DMS114 treated with DMSO at 0.1 percent for 48 hours (cell line): Measurements from ENCODE around the gene GAMT.
"Not testable (repeated sequence)": the region's sequence is repeated elsewhere in the genome, so short reads cannot be mapped to it uniquely, and the experiment has no call there.

Experiments used
- DNase-seq: peaks from one replicate; lab custom pipeline; 2025; ENCODE audit not compliant: unreplicated experiment; lab: John Stamatoyannopoulos, UW

The GAMT gene

DNA sequence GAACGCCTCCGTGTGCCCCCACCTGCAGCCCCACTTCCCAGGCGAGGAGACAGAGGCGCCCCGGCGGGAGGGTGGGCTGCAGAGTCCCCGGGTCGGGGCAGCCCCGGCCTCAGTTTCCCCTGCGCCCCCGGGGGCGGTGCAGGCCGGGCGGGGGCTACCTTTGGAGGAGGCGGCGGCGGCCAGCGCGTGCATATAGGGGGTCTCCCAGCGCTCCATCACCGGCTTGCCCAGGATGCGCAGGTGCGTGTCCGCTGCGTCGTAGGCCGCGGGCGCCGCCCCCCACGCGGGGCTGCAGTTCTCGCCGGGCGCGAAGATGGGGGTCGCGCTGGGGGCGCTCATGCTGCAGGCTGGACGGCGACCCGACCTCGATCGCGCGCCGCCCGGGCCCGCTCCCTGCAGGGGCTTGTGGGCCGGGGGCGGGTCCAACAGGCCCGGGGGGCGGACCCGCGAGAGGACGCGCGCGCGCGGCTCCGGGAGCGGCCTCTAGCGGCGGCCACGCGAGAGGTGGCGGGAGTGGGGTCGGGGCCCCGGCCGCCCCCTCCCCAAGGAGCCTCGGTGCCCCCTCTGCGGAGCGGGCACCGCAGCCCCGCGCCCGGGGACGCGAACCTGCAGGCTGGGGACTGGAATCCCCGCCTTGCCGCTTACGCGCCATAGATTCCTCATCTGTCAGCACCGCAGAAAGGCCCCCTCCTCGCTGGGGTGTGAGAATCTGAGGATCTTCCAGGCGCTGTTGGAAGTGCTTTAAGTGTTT, at the start of gene GAMT:
GAMT (minus strand) TSS at position 405 of the 751 bp plus-strand sequence; CDS start at position 339, 66 bp downstream.
- DNase-seq = no peak

GRCh38 chr19:1449467-1450442, 48.4 kb upstream of the GAMT start, which contains the start of gene APC2:
Gene APC2 (plus strand): TSS chr19:1450121. CDS start chr19:1453002, 2,881 bp downstream.
- peak; percentile 21 for DNase-seq

DNA sequence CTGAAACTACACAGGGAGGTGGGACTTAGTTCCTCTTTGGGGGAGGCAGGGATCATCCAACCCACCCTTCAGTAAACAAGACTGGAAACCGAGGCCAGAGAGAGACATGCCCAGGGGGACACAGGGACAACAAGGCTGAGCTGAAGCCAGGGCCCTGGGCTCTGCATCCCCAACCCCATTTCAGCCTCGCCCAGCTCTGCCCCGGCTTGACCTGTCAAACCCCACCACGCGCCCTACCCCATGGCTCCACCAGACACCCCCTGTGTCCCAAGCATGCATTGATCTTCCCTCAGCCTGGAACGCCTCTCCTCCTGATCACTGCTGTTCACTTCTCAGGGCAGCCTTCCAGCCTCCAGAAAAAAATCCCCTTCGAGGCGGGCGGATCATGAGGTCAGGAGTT, 46.6 kb upstream of the GAMT start:
- DNase-seq = no peak

DNA sequence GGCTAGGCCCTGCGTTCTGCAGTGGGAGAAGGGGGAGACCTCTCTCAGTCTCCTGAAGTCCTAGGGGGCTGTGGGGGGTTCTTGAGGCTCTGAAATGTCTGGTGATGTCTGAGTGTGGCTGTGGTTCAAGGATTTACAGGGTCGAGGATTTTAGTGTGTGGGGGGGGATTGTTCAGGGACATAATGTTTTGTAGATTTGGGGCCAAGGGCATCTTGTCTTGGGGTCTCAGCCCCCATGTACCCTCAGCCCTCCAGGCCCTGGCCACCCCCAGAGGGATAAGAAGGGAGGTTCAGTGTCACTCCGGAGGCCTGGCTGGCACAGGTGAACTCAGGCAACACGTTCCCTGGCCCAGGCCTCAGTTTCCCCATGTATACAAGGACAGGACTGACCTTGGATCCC, 46.2 kb upstream of the GAMT start:
- no peak for DNase-seq

DNA sequence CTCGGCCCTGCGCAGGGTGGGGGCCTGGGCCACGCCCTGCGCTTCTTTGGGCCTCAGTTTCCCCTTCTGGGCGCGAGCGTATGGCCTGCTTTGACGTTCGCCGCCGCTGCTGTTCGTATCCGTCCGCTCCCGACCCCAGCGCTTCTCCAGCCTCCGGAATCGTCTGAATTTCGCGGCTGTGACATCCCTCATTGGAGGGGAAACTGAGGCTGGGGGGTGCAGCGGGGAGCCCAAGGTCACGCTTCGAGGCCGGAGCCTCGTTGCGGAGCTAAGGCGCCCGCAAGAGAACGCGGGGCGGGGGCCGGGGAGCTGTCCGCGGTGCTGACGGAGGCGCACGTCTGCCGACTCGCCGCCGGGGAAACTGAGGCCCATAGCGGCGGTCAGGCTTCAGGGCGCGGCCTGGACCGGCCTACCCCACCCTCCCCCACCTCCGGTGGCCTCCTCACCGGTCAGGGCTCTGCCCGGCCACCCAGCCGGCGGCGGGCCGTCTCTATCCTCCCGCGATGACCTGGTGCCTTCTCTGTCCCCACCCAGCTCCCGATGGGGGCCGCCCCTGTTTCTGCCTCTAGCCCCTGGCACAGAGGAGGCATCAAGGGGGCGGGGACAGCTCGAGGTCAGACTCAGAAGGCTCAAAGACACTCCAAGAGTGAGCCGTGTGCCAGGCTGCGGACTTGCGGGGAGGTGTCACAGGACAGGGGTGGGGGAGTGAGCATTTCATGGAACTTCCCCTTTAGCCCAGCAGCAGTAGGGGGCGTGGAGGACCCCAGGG, 45.6 kb upstream of the GAMT start:
- no peak for DNase-seq

DNA sequence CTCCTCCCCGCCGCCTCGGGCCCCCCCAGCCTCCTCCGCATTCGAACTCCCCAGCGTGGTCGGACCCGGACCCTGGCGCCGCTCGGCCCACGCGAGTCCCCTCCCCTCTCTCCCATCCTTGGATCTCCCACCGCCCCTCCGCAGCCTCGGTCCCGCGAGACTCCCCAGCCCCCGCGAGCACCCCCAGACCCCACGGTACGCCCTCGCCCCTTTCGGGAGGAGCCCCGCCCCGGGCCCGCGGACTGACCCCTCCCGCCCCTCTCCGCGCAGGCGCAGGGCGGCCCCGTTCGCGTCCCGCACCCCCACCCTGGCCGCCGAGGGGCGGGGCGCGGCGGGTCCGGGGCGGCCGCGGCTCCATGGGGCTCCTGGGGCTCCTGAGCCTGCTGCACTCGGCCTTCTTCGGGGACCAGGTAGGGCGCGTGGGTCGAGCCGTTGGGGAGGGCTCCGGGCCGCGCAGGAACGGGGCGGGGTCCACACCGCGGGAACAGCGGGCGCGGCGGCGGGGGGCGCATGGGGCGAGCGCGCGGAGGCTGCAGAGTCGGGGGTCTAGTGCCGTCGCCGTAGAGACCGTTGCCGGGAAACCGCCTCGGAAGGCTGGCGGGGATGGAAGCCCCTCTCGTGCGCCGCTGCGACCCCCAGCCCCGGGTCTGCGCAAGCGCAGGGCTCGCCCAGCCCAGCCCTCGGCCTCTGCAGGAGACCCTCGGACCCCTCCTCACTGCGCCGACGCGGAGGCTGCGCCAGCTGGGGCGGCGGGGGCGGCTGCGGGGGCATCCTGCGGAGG, 44.8 kb upstream of the GAMT start:
- DNase-seq = peak; percentile 14

GRCh38 chr19:1445185-1445931, 44.0 kb upstream of the GAMT start:
- DNase-seq = peak; percentile 23

- no peak for DNase-seq
These were observed 40.5 kb upstream of the GAMT start for GRCh38 chr19:1441677-1442438.

- no peak for DNase-seq
These were observed 39.7 kb upstream of the GAMT start for GRCh38 chr19:1441022-1441426.

DNA sequence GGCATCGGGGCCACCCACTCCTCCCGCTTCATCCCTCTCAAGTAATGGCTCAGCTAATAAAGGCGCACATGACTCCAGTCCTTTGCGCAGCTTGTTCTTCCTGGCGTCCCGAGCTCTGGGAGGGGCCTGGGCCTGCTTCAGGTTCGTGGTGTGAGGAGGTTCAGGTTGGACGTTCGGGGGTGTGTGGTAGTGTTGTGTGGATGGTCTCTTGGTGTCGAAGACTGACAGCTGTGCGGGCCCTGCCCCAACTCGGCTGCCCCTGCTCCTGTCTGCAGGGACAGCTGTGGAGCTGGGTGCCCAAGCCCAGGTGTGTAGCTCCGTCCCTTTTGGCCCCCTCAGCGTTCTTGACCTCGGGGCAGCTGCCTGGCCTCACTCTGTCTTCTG, 39.1 kb upstream of the GAMT start:
- no peak for DNase-seq

DNA sequence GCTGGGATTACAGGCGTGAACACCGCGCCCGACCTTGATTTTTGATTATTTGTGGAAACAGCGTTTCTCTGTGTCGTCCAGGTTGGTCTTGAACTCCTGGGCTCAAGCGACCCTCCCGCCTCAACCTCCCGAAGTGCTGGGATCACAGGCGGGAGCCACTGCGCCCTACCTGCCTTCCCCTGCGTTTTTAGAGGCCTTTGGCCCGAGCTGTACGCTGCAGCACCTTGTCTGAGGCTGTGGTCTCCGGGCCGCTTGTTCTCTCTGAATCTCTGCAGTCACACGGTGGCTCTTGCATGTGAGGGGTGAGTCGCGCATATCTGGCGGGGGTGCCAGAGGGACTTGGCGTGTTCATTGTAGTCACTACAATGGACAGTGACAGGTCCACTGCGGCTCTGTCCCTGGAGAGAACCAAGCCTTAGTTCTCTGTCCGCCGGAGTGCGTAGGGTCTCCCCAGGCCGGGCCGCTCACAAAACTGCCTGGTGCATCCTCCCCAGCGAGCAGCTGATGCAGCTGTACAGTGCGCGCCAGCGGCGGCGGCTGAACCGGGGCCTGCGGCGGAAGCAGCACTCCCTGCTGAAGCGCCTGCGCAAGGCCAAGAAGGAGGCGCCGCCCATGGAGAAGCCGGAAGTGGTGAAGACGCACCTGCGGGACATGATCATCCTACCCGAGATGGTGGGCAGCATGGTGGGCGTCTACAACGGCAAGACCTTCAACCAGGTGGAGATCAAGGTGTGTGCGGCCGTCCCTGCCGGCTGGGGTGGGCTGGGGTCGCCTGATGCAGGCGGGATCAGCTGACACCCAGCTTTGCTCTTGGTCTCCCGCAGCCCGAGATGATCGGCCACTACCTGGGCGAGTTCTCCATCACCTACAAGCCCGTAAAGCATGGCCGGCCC, 38.4 kb upstream of the GAMT start:
- not testable (repeated sequence) for DNase-seq

- no peak for DNase-seq
These were observed 37.6 kb upstream of the GAMT start for GRCh38 chr19:1438933-1439354.

- peak; percentile 71 for DNase-seq
These were observed 36.9 kb upstream of the GAMT start, which contains the start of gene RPS15 for GRCh38 chr19:1438035-1438932. Gene RPS15 (plus strand): TSS chr19:1438396. CDS start chr19:1438426, 30 bp downstream.

- DNase-seq = no peak
These were observed 36.3 kb upstream of the GAMT start for GRCh38 chr19:1437609-1438008.

GRCh38 chr19:1435378-1435989, 34.1 kb upstream of the GAMT start:
- DNase-seq = no peak

DNA sequence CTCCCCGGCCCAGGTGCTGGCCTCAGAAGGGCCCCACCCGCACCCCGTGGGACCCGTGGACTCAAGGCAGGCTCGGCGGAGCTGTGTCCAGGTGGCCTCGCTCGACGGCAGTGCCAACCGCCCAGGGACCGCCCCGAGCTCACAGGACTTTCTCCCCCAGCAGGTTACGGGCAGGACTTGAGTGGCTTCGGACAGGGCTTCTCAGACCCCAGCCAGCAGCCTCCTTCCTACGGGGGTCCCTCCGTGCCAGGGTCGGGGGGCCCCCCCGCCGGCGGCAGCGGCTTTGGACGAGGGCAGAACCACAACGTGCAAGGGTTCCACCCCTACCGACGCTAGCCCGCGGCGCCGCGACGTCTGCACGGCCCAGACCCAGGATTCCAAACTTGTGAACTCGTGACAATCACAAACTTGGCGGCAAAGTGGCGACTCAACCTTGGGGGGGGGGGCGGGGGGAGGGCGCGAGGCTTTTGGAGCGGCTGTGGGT, 33.3 kb upstream of the GAMT start:
- no peak for DNase-seq
